Activated T-cell treated with anti-CD3 and anti-CD28 coated beads, Interleukin-2, amount 50 U/mL, for 4 hours (primary cell): ENCODE results near the gene SLC20A1. TPM values are rescaled to one million over a fixed set of nuclear protein-coding genes. Genes with fewer than 3 reads are reported as not detected.
"Not testable (repeated sequence)": the region's sequence is repeated elsewhere in the genome, so short reads cannot be mapped to it uniquely, and the experiment has no call there.

ENCODE experiments used
- ATAC-seq, 2 donors: fragments of 200-7000 bp; cut with Tn5 transposase; one replicate each; pipeline ENCODE4 v1.10.0; 2021
- DNase-seq: peaks from one replicate; pipeline ENCODE4 v3.0.0-alpha.2; 2020
- H3K27me3 Mint-ChIP-seq: one replicate; pipeline ENCODE4 v1.8.0; 2021; ENCODE audit warnings: low read depth, mixed read lengths
- H3K36me3 Mint-ChIP-seq: one replicate; pipeline ENCODE4 v1.8.0; 2022; ENCODE audit warnings: mixed read lengths; ENCODE audit not compliant: insufficient read depth
- H3K4me1 Mint-ChIP-seq: one replicate; pipeline ENCODE4 v1.8.0; 2021; ENCODE audit warnings: low read depth, mixed read lengths
- H3K4me3 Mint-ChIP-seq: one replicate; pipeline ENCODE4 v1.8.0; 2021; ENCODE audit warnings: mild to moderate bottlenecking, moderate library complexity, mixed read lengths
- H3K9me3 Mint-ChIP-seq: one replicate; pipeline ENCODE4 v1.8.0; 2021; ENCODE audit warnings: mixed read lengths
- total RNA-seq, 3 donors: library from RNA; stranded (reverse); gene quantifications; one replicate each; pipeline ENCODE4 v1.2.1, GENCODE V29; 2021

SLC20A1 gene
- total RNA-seq, 3 donors from 2014 or later = 68.2 to 79.7 (median 71.6) TPM

DNA sequence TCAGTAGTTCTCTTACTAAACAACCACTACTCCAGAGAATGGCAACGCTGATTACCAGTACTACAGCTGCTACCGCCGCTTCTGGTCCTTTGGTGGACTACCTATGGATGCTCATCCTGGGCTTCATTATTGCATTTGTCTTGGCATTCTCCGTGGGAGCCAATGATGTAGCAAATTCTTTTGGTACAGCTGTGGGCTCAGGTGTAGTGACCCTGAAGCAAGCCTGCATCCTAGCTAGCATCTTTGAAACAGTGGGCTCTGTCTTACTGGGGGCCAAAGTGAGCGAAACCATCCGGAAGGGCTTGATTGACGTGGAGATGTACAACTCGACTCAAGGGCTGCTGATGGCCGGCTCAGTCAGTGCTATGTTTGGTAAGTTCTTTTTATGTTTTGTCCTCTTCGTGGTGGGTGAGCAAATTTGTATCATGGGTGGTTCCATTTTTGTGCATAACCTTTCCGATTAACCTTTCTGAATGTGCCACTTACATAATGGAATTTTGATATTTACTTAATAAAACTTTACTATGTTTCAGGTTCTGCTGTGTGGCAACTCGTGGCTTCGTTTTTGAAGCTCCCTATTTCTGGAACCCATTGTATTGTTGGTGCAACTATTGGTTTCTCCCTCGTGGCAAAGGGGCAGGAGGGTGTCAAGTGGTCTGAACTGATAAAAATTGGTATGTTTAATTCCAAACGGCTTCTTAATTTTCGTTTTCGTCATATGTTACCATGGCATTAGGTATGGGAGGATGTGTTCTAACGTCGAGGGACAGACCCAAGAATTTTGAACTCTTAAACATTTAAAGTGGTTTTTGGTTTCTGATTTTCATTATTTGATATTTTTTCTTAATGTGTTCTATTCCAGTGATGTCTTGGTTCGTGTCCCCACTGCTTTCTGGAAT is 1.3 kb downstream of the SLC20A1 start:
- H3K36me3 Mint-ChIP-seq = peaks cover 43% of the 10 kb centered on the region
- ATAC-seq (no peak), DNase-seq (no peak)
- H3K4me1 Mint-ChIP-seq = peaks cover 61% of the 10 kb centered on the region
- peak overlapping the region; percentile 94 for H3K4me3 Mint-ChIP-seq
- no peaks in the 10 kb centered on the region for H3K27me3 Mint-ChIP-seq
- H3K9me3 Mint-ChIP-seq = no peaks in the 10 kb centered on the region

- H3K9me3 Mint-ChIP-seq = no peaks in the 10 kb centered on the region
- H3K27me3 Mint-ChIP-seq = no peaks in the 10 kb centered on the region
- peaks cover 64% of the 10 kb centered on the region for H3K4me1 Mint-ChIP-seq
- no peak for DNase-seq
- peak overlapping the region; percentile 94 for H3K4me3 Mint-ChIP-seq
- ATAC-seq = no peak
- H3K36me3 Mint-ChIP-seq = peaks cover 49% of the 10 kb centered on the region
Measured at GRCh38 chr2:112648081-112648480, 2.3 kb downstream of the SLC20A1 start.

DNA sequence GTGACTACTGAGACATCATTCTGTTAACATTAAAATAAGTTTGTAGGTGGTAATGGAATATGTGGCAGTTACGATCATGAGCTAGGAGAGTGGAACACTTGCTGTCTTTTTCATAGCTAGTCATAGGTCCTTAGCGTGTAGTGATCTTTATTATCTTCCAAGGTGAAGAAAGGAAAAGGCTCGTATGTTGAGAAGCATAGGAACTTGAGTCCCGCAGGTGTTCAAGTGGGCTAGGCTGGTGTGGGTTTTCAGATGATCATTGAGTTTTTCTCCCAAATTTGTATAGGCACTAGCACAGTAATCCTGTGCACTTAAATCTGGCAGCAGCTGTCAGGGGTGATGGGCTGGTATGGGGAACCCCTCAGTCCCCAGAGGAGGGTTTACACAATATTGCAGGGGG is 10.9 kb downstream of the SLC20A1 start:
- DNase-seq = no peak
- ATAC-seq = no peak
- H3K36me3 Mint-ChIP-seq = peaks cover 66% of the 10 kb centered on the region
- no peaks in the 10 kb centered on the region for H3K9me3 Mint-ChIP-seq
- no peak overlapping the region for H3K4me3 Mint-ChIP-seq
- H3K27me3 Mint-ChIP-seq = no peaks in the 10 kb centered on the region
- peaks cover 53% of the 10 kb centered on the region for H3K4me1 Mint-ChIP-seq

- H3K4me1 Mint-ChIP-seq = peaks cover 46% of the 10 kb centered on the region
- H3K4me3 Mint-ChIP-seq = no peak overlapping the region
- H3K9me3 Mint-ChIP-seq = no peaks in the 10 kb centered on the region
- peaks cover 62% of the 10 kb centered on the region for H3K36me3 Mint-ChIP-seq
- ATAC-seq (no peak), DNase-seq (no peak)
- H3K27me3 Mint-ChIP-seq = no peaks in the 10 kb centered on the region
Measured at GRCh38 chr2:112658301-112658700, 12.6 kb downstream of the SLC20A1 start.

GRCh38 chr2:112658839-112659667 is 13.3 kb downstream of the SLC20A1 start:
- ATAC-seq = no peak
- H3K4me1 Mint-ChIP-seq = peaks cover 45% of the 10 kb centered on the region
- DNase-seq = no peak
- no peaks in the 10 kb centered on the region for H3K27me3 Mint-ChIP-seq
- H3K4me3 Mint-ChIP-seq = no peak overlapping the region
- H3K36me3 Mint-ChIP-seq = peaks cover 66% of the 10 kb centered on the region
- no peaks in the 10 kb centered on the region for H3K9me3 Mint-ChIP-seq

DNA sequence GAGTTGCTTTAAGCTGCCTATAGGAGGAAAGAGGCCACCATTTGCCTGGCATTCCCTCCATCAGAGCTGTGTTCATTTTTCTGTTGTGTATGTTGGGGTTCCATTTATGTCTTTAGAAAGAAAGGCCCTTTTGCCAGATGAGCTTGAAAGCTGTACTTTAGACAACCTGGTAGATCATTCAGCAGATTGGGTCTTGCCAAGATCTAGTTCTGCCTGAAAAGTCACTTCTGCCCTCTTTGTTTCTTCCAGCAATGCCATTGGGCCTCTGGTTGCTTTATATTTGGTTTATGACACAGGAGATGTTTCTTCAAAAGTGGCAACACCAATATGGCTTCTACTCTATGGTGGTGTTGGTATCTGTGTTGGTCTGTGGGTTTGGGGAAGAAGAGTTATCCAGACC is 14.4 kb downstream of the SLC20A1 start:
- no peaks in the 10 kb centered on the region for H3K27me3 Mint-ChIP-seq
- H3K9me3 Mint-ChIP-seq = no peaks in the 10 kb centered on the region
- no peak overlapping the region for H3K4me3 Mint-ChIP-seq
- no peak for ATAC-seq
- peaks cover 44% of the 10 kb centered on the region for H3K4me1 Mint-ChIP-seq
- no peak for DNase-seq
- H3K36me3 Mint-ChIP-seq = peaks cover 70% of the 10 kb centered on the region

GRCh38 chr2:112661656-112662305 is 16.0 kb downstream of the SLC20A1 start:
- no peak overlapping the region for H3K4me3 Mint-ChIP-seq
- H3K4me1 Mint-ChIP-seq = peaks cover 40% of the 10 kb centered on the region

DNA sequence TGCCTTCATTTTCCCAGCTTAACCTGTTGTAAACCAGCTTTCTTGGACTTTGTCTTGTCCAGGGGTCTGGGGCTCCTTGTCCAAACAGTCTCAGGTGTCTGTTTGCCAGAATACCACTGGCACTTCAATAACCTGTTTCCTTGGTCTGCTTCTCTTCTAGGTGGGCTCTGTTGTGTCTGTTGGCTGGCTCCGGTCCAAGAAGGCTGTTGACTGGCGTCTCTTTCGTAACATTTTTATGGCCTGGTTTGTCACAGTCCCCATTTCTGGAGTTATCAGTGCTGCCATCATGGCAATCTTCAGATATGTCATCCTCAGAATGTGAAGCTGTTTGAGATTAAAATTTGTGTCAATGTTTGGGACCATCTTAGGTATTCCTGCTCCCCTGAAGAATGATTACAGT is 17.0 kb downstream of the SLC20A1 start:
- Mint-ChIP-seq H3K27me3 (no peaks in the 10 kb centered on the region), H3K4me3 (no peak overlapping the region), H3K9me3 (no peaks in the 10 kb centered on the region), H3K36me3 (peaks cover 62% of the 10 kb centered on the region), H3K4me1 (peaks cover 38% of the 10 kb centered on the region)
- DNase-seq (no peak), ATAC-seq (no peak)

More at GRCh38 chr2:112661656-112662305, 16.0 kb downstream of the SLC20A1 start:
- Mint-ChIP-seq H3K9me3 (no peaks in the 10 kb centered on the region), H3K36me3 (peaks cover 69% of the 10 kb centered on the region), H3K27me3 (no peaks in the 10 kb centered on the region)
- DNase-seq (no peak), ATAC-seq (no peak)

DNA sequence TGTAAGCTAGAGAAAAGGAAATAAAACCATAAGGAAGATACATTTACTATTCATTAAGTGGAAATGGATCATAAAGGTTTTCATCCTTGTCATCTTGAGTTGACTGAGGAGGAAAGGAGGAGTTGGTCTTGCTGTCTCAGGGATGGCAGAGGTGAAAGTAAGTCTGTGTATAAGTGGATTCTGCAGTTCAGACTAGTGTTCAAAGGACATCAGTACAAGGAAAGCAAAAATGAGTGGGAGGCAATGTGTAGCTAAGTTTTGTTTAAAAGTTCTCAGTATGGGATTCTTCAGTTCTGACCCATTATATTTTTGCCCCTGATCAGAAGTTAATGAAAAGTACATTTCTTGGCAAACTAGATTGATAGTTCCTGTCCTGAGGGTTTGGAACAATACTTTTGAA is 18.9 kb downstream of the SLC20A1 start:
- Mint-ChIP-seq H3K27me3 (no peaks in the 10 kb centered on the region), H3K36me3 (peaks cover 44% of the 10 kb centered on the region), H3K4me1 (peaks cover 20% of the 10 kb centered on the region), H3K4me3 (no peak overlapping the region), H3K9me3 (no peaks in the 10 kb centered on the region)
- DNase-seq = no peak
- no peak for ATAC-seq

- Mint-ChIP-seq H3K27me3 (no peaks in the 10 kb centered on the region), H3K36me3 (peaks cover 40% of the 10 kb centered on the region)
Measured at GRCh38 chr2:112665113-112665780, 19.5 kb downstream of the SLC20A1 start.

DNA sequence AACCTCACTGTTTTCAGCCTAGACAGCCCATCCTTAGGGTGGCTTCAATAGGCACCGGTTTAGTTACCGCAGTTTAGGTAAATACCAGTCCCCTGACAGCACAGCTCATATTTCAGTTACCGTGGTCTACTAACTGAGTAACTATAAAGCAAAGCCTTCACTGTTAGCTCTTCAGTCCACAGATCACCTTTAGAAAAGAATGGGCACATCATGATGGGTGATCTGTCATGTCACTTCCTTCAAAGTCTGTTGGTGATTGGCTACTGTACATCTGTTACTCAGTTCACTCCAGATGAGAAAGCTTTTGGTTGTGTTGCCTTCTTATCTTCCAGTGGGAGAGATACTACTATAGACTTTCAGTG is 21.0 kb downstream of the SLC20A1 start:
- ATAC-seq (peak in 1 of 2 donors; percentile 18), DNase-seq (no peak)
- Mint-ChIP-seq H3K9me3 (no peaks in the 10 kb centered on the region), H3K4me1 (peaks cover 5% of the 10 kb centered on the region), H3K27me3 (no peaks in the 10 kb centered on the region), H3K36me3 (peaks cover 28% of the 10 kb centered on the region), H3K4me3 (no peak overlapping the region)

More at GRCh38 chr2:112665113-112665780, 19.5 kb downstream of the SLC20A1 start:
- ATAC-seq (peak in 1 of 2 donors; percentile 30), DNase-seq (no peak)
- H3K4me3 Mint-ChIP-seq = no peak overlapping the region
- H3K9me3 Mint-ChIP-seq = no peaks in the 10 kb centered on the region
- H3K4me1 Mint-ChIP-seq = peaks cover 15% of the 10 kb centered on the region

GRCh38 chr2:112667540-112667939 is 21.8 kb downstream of the SLC20A1 start:
- H3K36me3 Mint-ChIP-seq = peaks cover 27% of the 10 kb centered on the region
- not testable (repeated sequence) for ATAC-seq, H3K27me3 Mint-ChIP-seq, H3K4me3 Mint-ChIP-seq, H3K4me1 Mint-ChIP-seq, H3K9me3 Mint-ChIP-seq, DNase-seq

DNA sequence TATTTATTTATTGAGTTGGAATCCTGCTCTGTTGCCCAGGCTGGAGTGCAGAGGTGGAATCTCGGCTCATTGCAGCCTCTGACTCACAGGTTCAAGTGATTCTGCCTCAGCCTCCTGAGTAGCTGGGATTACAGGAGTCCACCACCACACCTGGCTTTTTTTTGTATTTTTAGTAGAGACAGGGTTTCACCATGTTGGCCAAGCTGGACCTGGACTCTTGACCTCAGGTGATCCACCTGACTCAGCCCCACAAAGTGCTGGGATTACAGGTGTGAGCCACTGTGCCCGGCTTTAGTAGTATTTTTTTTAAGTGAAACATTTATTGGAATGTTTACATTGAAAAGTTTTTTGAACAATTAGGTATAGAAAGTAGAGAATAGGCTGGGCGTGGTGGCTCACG is 23.9 kb downstream of the SLC20A1 start:
- Mint-ChIP-seq H3K36me3 (peaks cover 9% of the 10 kb centered on the region), H3K4me3 (no peak overlapping the region), H3K9me3 (no peaks in the 10 kb centered on the region), H3K27me3 (no peaks in the 10 kb centered on the region), H3K4me1 (peaks cover 4% of the 10 kb centered on the region)
- no peak for ATAC-seq
- no peak for DNase-seq
